HCT116 (cell line): ENCODE measurements around the gene ATOX1. TPM values are rescaled to one million over a fixed set of nuclear protein-coding genes. Genes with fewer than 3 reads are reported as not detected.

Experiments
- ATAC-seq: fragments of 200-7000 bp; cut with Tn5 transposase; 2 replicates; pipeline ENCODE4 v1.9.1; 2020; ENCODE audit warnings: mild to moderate bottlenecking, moderate library complexity
- BruUV-seq: library from RNA; stranded (reverse); fragments of 400-500 nt; replicated peaks from 2 replicates; lab custom pipeline; 2021; lab: Mats Ljungman, UMichigan
- CTCF ChIA-PET: fragments of 300-600 bp; sonication (Branson Sonifier 250); formaldehyde crosslinking; loops from one replicate; lab custom pipeline; 2021; ENCODE audit warnings: antibody characterized with exemption; lab: Charles Lee
- POLR2A ChIA-PET: fragments of 300-600, 350-600 bp; sonication (Branson Sonifier 250); formaldehyde crosslinking; loops from one replicate; lab custom pipeline; 2021; ENCODE audit warnings: antibody characterized with exemption; lab: Charles Lee
- RAD21 ChIA-PET, 2 experiments: fragments of 300-600 bp; sonication (Branson Sonifier 250); formaldehyde crosslinking; loops; one replicate each; lab custom pipeline; 2023; ENCODE audit warnings: low total read pairs in 2 of 2; ENCODE audit not compliant: uncharacterized antibody in 2 of 2, unreplicated experiment in 2 of 2, low non-redundant PET in 1 of 2; lab: Charles Lee
- DNase-seq: peaks from one replicate; pipeline ENCODE4 v3.0.0-alpha.2; 2010; ENCODE audit warnings: low read depth, low spot score
- H2AFZ ChIP-seq: fragments of 200-600 bp; shearing (Covaris generic), sonication (generic); 2 replicates; pipeline ENCODE4 v1.6.1; 2017; ENCODE audit warnings: low read depth, mixed run types, mixed read lengths, antibody characterized with exemption, low read length; ENCODE audit not compliant: poor library complexity, severe bottlenecking
- H3K27ac ChIP-seq: 2 replicates; pipeline ENCODE4 v1.5.1; 2012; ENCODE audit warnings: low read depth, low read length
- H3K27me3 ChIP-seq: fragments of 200-600 bp; sonication (generic); 2 replicates; pipeline ENCODE4 v1.6.1; 2016; ENCODE audit warnings: mixed run types, low read length, mixed read lengths; ENCODE audit not compliant: insufficient read depth
- H3K36me3 ChIP-seq, 2 experiments: fragments of 200-500 bp in 1 of 2; fragments of 200-600 bp in 1 of 2; sonication (Bioruptor generic) in 1 of 2; sonication (generic) in 1 of 2; 2 replicates each; pipeline versions ENCODE4 v1.5.1 to v1.6.1; 2014 to 2016; ENCODE audit warnings: low read length in 2 of 2, inconsistent platforms in 1 of 2, mixed read lengths in 1 of 2, mixed run types in 1 of 2; ENCODE audit not compliant: insufficient read depth in 2 of 2, control insufficient read depth in 1 of 2
- H3K4me1 ChIP-seq, 2 experiments: fragments of 200-600 bp in 1 of 2; sonication (generic) in 1 of 2; 2 replicates each; pipeline versions ENCODE4 v1.5.1 to v1.6.1; 2012 to 2017; ENCODE audit warnings: low read length in 2 of 2, inconsistent platforms in 1 of 2, mild to moderate bottlenecking in 1 of 2, mixed read lengths in 1 of 2, mixed run types in 1 of 2, moderate library complexity in 1 of 2; ENCODE audit not compliant: insufficient read depth in 2 of 2, control insufficient read depth in 1 of 2
- H3K4me2 ChIP-seq: fragments of 200-600 bp; sonication (generic); 2 replicates; pipeline ENCODE4 v1.6.1; 2017; ENCODE audit warnings: mixed run types, low read length, mixed read lengths
- H3K4me3 ChIP-seq, 2 experiments: fragments of 200-600 bp in 1 of 2; sonication (generic) in 1 of 2; replicated peaks in 1 of 2; 2 replicates each; pipeline ENCODE4 v1.5.1; 2011 to 2016; ENCODE audit warnings: low read length in 2 of 2, control low read depth in 1 of 2, low read depth in 1 of 2, mild to moderate bottlenecking in 1 of 2, mixed read lengths in 1 of 2, mixed run types in 1 of 2
- H3K79me2 ChIP-seq: fragments of 200-600 bp; sonication (generic); 2 replicates; pipeline ENCODE4 v1.6.1; 2017; ENCODE audit warnings: mild to moderate bottlenecking, mixed run types, low read length, moderate library complexity, mixed read lengths; ENCODE audit not compliant: insufficient read depth
- H3K9ac ChIP-seq: fragments of 200-600 bp; sonication (generic); 2 replicates; pipeline ENCODE4 v1.6.1; 2016; ENCODE audit warnings: low read length, mixed read lengths
- H3K9me2 ChIP-seq: fragments of 200-600 bp; sonication (generic), shearing (Covaris generic); 2 replicates; pipeline ENCODE4 v1.6.1; 2017; ENCODE audit warnings: mixed run types, mild to moderate bottlenecking, moderate library complexity; ENCODE audit not compliant: insufficient read depth
- H3K9me3 ChIP-seq, 2 experiments: fragments of 200-500 bp in 1 of 2; fragments of 200-600 bp in 1 of 2; sonication (Bioruptor generic) in 1 of 2; sonication (generic) in 1 of 2; 2 replicates each; pipeline ENCODE4 v1.6.1; 2014 to 2017; ENCODE audit warnings: low read length in 2 of 2, mixed read lengths in 2 of 2, inconsistent platforms in 1 of 2, low read depth in 1 of 2, mild to moderate bottlenecking in 1 of 2, mixed run types in 1 of 2, moderate library complexity in 1 of 2; ENCODE audit not compliant: control insufficient read depth in 1 of 2, insufficient read depth in 1 of 2
- H4K20me1 ChIP-seq: fragments of 200-600 bp; sonication (generic), shearing (Covaris generic); 2 replicates; pipeline ENCODE4 v1.6.1; 2017; ENCODE audit warnings: mixed run types, mild to moderate bottlenecking, moderate library complexity; ENCODE audit not compliant: insufficient read depth
- CTCF ChIP-seq, 3 experiments: fragments of 200-600 bp in 1 of 3; sonication (generic) in 1 of 3; IDR thresholded peaks in 2 of 3; conservative IDR thresholded peaks in 1 of 3; 2 replicates each; pipeline ENCODE4 v1.5.1; 2012 to 2017; ENCODE audit warnings: low read depth in 2 of 3, low read length in 2 of 3, antibody characterized with exemption in 1 of 3, borderline replicate concordance in 1 of 3, control low read depth in 1 of 3, mild to moderate bottlenecking in 1 of 3, mixed read lengths in 1 of 3, mixed run types in 1 of 3, moderate library complexity in 1 of 3; ENCODE audit not compliant: insufficient read depth in 1 of 3
- ELF1 ChIP-seq: IDR thresholded peaks from 2 replicates; pipeline ENCODE4 v1.6.1; 2012; ENCODE audit warnings: low read depth, borderline replicate concordance
- EZH2 ChIP-seq: fragments of 200-600 bp; sonication (generic); IDR thresholded peaks from 2 replicates; pipeline ENCODE4 v1.6.1; 2017; ENCODE audit warnings: antibody characterized with exemption, mixed run types
- EZH2phosphoT487 ChIP-seq: fragments of 200-600 bp; IDR thresholded peaks from 2 replicates; pipeline ENCODE4 v1.6.1; 2018; ENCODE audit warnings: antibody characterized with exemption, borderline replicate concordance
- MAX ChIP-seq: IDR thresholded peaks from 2 replicates; pipeline ENCODE4 v1.6.1; 2012
- POLR2A ChIP-seq: IDR thresholded peaks from 2 replicates; pipeline ENCODE4 v1.7.0; 2011; ENCODE audit warnings: borderline replicate concordance; ENCODE audit not compliant: insufficient read depth, insufficient read length; ENCODE audit errors: extremely low read depth
- POLR2AphosphoS5 ChIP-seq: IDR thresholded peaks from 2 replicates; pipeline ENCODE4 v1.6.1; 2011; ENCODE audit warnings: mild to moderate bottlenecking, low read depth, low read length, moderate library complexity
- SIN3A ChIP-seq: IDR thresholded peaks from 2 replicates; pipeline ENCODE4 v1.6.1; 2012; ENCODE audit warnings: low read depth
- SRF ChIP-seq: IDR thresholded peaks from 2 replicates; pipeline ENCODE4 v1.6.1; 2012; ENCODE audit warnings: low read depth
- TCF7L2 ChIP-seq: IDR thresholded peaks from 2 replicates; pipeline ENCODE4 v1.7.0; 2011; ENCODE audit warnings: borderline replicate concordance, inconsistent platforms; ENCODE audit not compliant: insufficient read depth, insufficient read length; ENCODE audit errors: extremely low read depth
- YY1 ChIP-seq: IDR thresholded peaks from 2 replicates; pipeline ENCODE4 v1.6.1; 2011; ENCODE audit warnings: low read length, low read depth, moderate library complexity, mild to moderate bottlenecking; ENCODE audit not compliant: insufficient replicate concordance; ENCODE audit errors: extremely low read depth
- ZFX ChIP-seq: fragments of 450-650 bp; IDR thresholded peaks from 2 replicates; pipeline ENCODE4 v1.6.1; 2017
- intact Hi-C: fragments of 100-400 bp; cut with micrococcal nuclease; formaldehyde crosslinking; loops from 2 replicates; pipeline ENCODE4 v1.10.0; 2022
- total RNA-seq: library from RNA; stranded (reverse); gene quantifications from one replicate; pipeline ENCODE4 v1.2.1, GENCODE V29; 2021; ENCODE audit not compliant: unreplicated experiment

ATOX1 gene
- total RNA-seq, 1 experiment from 2014 or later: 66.2 TPM

- no peak for ATAC-seq
- H2AFZ ChIP-seq: no peak overlapping the region
- TF ChIP-seq TCF7L2: no peak
- no peak for TF ChIP-seq SRF
- no peak for TF ChIP-seq CTCF (IDR thresholded peaks at IDR 0.05 in 2 of 3, conservative IDR thresholded peaks at IDR 0.05 in 1 of 3; ENCODE audit: borderline replicate concordance in 1 of 3, insufficient read depth in 1 of 3, low read depth in 2 of 3, low read length in 2 of 3)
- TF ChIP-seq EZH2phosphoT487: no peak
- no peak for TF ChIP-seq ZFX
- TF ChIP-seq POLR2A: no peak
- TF ChIP-seq SIN3A: no peak
- no peak for TF ChIP-seq POLR2AphosphoS5
- no peak for TF ChIP-seq ELF1
- no peak for TF ChIP-seq YY1
- TF ChIP-seq MAX: no peak
- no peak for TF ChIP-seq EZH2
- H3K36me3 ChIP-seq: peaks cover 50 to 59% of the 10 kb centered on the region in 2 experiments
- H3K9ac ChIP-seq: no peak overlapping the region
- H3K27ac ChIP-seq: no peak overlapping the region
- POLR2A ChIA-PET: no interaction called here
- H3K4me3 ChIP-seq: no peak overlapping the region
- H3K27me3 ChIP-seq: no peaks in the 10 kb centered on the region
- H3K4me2 ChIP-seq: no peak overlapping the region
- intact Hi-C loops: no loop called here
- no peaks in the 10 kb centered on the region for H3K9me3 ChIP-seq
- BruUV-seq: no TSS peak
- no peaks in the 10 kb centered on the region for H3K9me2 ChIP-seq
- H3K4me1 ChIP-seq: no peaks in the 10 kb centered on the region
- CTCF ChIA-PET: no interaction called here
- H3K79me2 ChIP-seq: peaks cover 97% of the 10 kb centered on the region
- DNase-seq: no peak
- peaks cover 40% of the 10 kb centered on the region for H4K20me1 ChIP-seq
- RAD21 ChIA-PET: no interaction called here
These were observed 47.2 kb upstream of the ATOX1 start for GRCh38 chr5:151805414-151806223.
